GM19238 (cell line): ENCODE measurements around the gene KDELR3.
A peak's percentile ranks its signal among the peaks of the same experiment; 100 is the strongest.

Source experiments
- DNase-seq: peaks from one replicate; pipeline ENCODE4 v3.0.0; 2011; ENCODE audit warnings: low spot score; ENCODE audit not compliant: insufficient read length

KDELR3 gene

GRCh38 chr22:38437416-38437815, 30.5 kb upstream of the KDELR3 start:
- no peak for DNase-seq

GRCh38 chr22:38440747-38441350, 27.0 kb upstream of the KDELR3 start:
- no peak for DNase-seq

GRCh38 chr22:38441620-38442287, 26.1 kb upstream of the KDELR3 start:
- no peak for DNase-seq

GRCh38 chr22:38442967-38443627, 24.8 kb upstream of the KDELR3 start:
- no peak for DNase-seq

- DNase-seq: no peak
These were observed 24.0 kb upstream of the KDELR3 start for GRCh38 chr22:38443628-38444521.

- DNase-seq: no peak
These were observed 23.1 kb upstream of the KDELR3 start for GRCh38 chr22:38444783-38445182.

- DNase-seq: no peak
These were observed 21.8 kb upstream of the KDELR3 start for GRCh38 chr22:38446018-38446601.

- DNase-seq: no peak
These were observed 18.8 kb upstream of the KDELR3 start for GRCh38 chr22:38448945-38449745.

GRCh38 chr22:38449776-38450175, 18.1 kb upstream of the KDELR3 start:
- DNase-seq: no peak

GRCh38 chr22:38450234-38450797, 17.6 kb upstream of the KDELR3 start:
- no peak for DNase-seq

- DNase-seq: no peak
These were observed 16.5 kb upstream of the KDELR3 start for GRCh38 chr22:38451404-38451803.

- no peak for DNase-seq
These were observed 16.0 kb upstream of the KDELR3 start for GRCh38 chr22:38451864-38452263.

GRCh38 chr22:38452373-38453065, 15.4 kb upstream of the KDELR3 start:
- DNase-seq: no peak

GRCh38 chr22:38453066-38453672, 14.7 kb upstream of the KDELR3 start:
- no peak for DNase-seq

- no peak for DNase-seq
These were observed 13.9 kb upstream of the KDELR3 start for GRCh38 chr22:38453996-38454352.

GRCh38 chr22:38454353-38455075, 13.4 kb upstream of the KDELR3 start:
- peak; percentile 49 for DNase-seq

GRCh38 chr22:38455076-38455529, 12.8 kb upstream of the KDELR3 start, which contains the start of gene KCNJ4:
KCNJ4 (minus strand) TSS chr22:38455199; CDS start chr22:38428132, 27,067 bp downstream.
- no peak for DNase-seq

- DNase-seq: no peak
These were observed 12.2 kb upstream of the KDELR3 start for GRCh38 chr22:38455530-38456271.
